Effector CD8-positive, alpha-beta T cell (primary cell): ENCODE results near the gene ASMT.
"Not testable (repeated sequence)": the region's sequence is repeated elsewhere in the genome, so short reads cannot be mapped to it uniquely, and the experiment has no call there.

Experiments used
- DNase-seq: peaks from one replicate; lab custom pipeline; 2025; lab: John Stamatoyannopoulos, UW

The ASMT gene

GRCh38 chrX:1597345-1598020, 17.4 kb upstream of the ASMT start:
- no peak for DNase-seq

GRCh38 chrX:1598021-1598875, 16.6 kb upstream of the ASMT start:
- DNase-seq = no peak

- DNase-seq = no peak
Observed at GRCh38 chrX:1598876-1599790, 15.7 kb upstream of the ASMT start.

- no peak for DNase-seq
Observed at GRCh38 chrX:1599791-1600405, 15.0 kb upstream of the ASMT start.

- DNase-seq = no peak
Observed at GRCh38 chrX:1600406-1601050, 14.3 kb upstream of the ASMT start.

- no peak for DNase-seq
Observed at GRCh38 chrX:1601051-1601767, 13.7 kb upstream of the ASMT start.

GRCh38 chrX:1601768-1602085, 13.1 kb upstream of the ASMT start:
- no peak for DNase-seq

- DNase-seq = no peak
Observed at GRCh38 chrX:1602299-1602698, 12.6 kb upstream of the ASMT start.

GRCh38 chrX:1606496-1606895, 8.4 kb upstream of the ASMT start:
- no peak for DNase-seq

GRCh38 chrX:1609311-1609710, 5.5 kb upstream of the ASMT start:
- DNase-seq = no peak

GRCh38 chrX:1609762-1610161, 5.1 kb upstream of the ASMT start:
- DNase-seq = no peak

GRCh38 chrX:1610166-1610565, 4.7 kb upstream of the ASMT start:
- DNase-seq = no peak

- no peak for DNase-seq
Observed at GRCh38 chrX:1610736-1611135, 4.1 kb upstream of the ASMT start.

- DNase-seq = no peak
Observed at GRCh38 chrX:1612641-1613286, 2.1 kb upstream of the ASMT start.

- no peak for DNase-seq
Observed at GRCh38 chrX:1618689-1619088, 3.8 kb downstream of the ASMT start.

- DNase-seq = no peak
Observed at GRCh38 chrX:1623691-1624090, 8.8 kb downstream of the ASMT start.

GRCh38 chrX:1624158-1624860, 9.4 kb downstream of the ASMT start:
- DNase-seq = not testable (repeated sequence)

- DNase-seq = not testable (repeated sequence)
Observed at GRCh38 chrX:1624861-1625215, 10.0 kb downstream of the ASMT start.

GRCh38 chrX:1629244-1629643, 14.4 kb downstream of the ASMT start:
- no peak for DNase-seq

GRCh38 chrX:1646009-1646408, 31.1 kb downstream of the ASMT start:
- DNase-seq = no peak
